Neuron (in vitro differentiated cells): ENCODE results near the gene SORCS3.

Source experiments
- H2AFZ ChIP-seq: one replicate; pipeline ENCODE4 v1.6.1; 2013; ENCODE audit warnings: low read depth, mild to moderate bottlenecking, inconsistent platforms, low read length, moderate library complexity
- H3K27me3 ChIP-seq: one replicate; pipeline ENCODE4 v1.6.1; 2013; ENCODE audit warnings: low read length; ENCODE audit not compliant: insufficient read depth
- H3K36me3 ChIP-seq: one replicate; pipeline ENCODE4 v1.6.1; 2013; ENCODE audit warnings: low read length; ENCODE audit not compliant: insufficient read depth
- H3K4me1 ChIP-seq: one replicate; pipeline ENCODE4 v1.6.1; 2013; ENCODE audit warnings: low read length; ENCODE audit not compliant: insufficient read depth
- H3K4me3 ChIP-seq: 2 replicates; pipeline ENCODE4 v1.5.1; 2013; ENCODE audit warnings: mild to moderate bottlenecking, low read length, moderate library complexity
- H3K9me3 ChIP-seq: one replicate; pipeline ENCODE4 v1.6.1; 2013; ENCODE audit warnings: low read length

SORCS3 gene

GRCh38 chr10:105161149-105161548 is 520.1 kb downstream of the SORCS3 start:
- no peaks in the 10 kb centered on the region for H3K36me3 ChIP-seq
- peaks cover 5% of the 10 kb centered on the region for H3K4me1 ChIP-seq
- no peak overlapping the region for H2AFZ ChIP-seq
- no peaks in the 10 kb centered on the region for H3K27me3 ChIP-seq
- no peak overlapping the region for H3K4me3 ChIP-seq
- H3K9me3 ChIP-seq: no peaks in the 10 kb centered on the region

GRCh38 chr10:105161767-105162166 is 520.7 kb downstream of the SORCS3 start:
- H3K9me3 ChIP-seq: no peaks in the 10 kb centered on the region
- no peaks in the 10 kb centered on the region for H3K27me3 ChIP-seq
- no peak overlapping the region for H3K4me3 ChIP-seq
- H3K36me3 ChIP-seq: no peaks in the 10 kb centered on the region
- peaks cover 5% of the 10 kb centered on the region for H3K4me1 ChIP-seq
- no peak overlapping the region for H2AFZ ChIP-seq

GRCh38 chr10:105170521-105170920 is 529.4 kb downstream of the SORCS3 start:
- Histone ChIP-seq H2AFZ (no peak overlapping the region), H3K9me3 (no peaks in the 10 kb centered on the region), H3K4me1 (no peaks in the 10 kb centered on the region), H3K36me3 (no peaks in the 10 kb centered on the region), H3K4me3 (no peak overlapping the region), H3K27me3 (no peaks in the 10 kb centered on the region)

GRCh38 chr10:105171945-105172344 is 530.9 kb downstream of the SORCS3 start:
- no peaks in the 10 kb centered on the region for H3K9me3 ChIP-seq
- no peaks in the 10 kb centered on the region for H3K36me3 ChIP-seq
- H2AFZ ChIP-seq: no peak overlapping the region

GRCh38 chr10:105181626-105182025 is 540.5 kb downstream of the SORCS3 start:
- Histone ChIP-seq H3K36me3 (no peaks in the 10 kb centered on the region), H3K9me3 (no peaks in the 10 kb centered on the region), H3K27me3 (no peaks in the 10 kb centered on the region), H2AFZ (no peak overlapping the region), H3K4me1 (no peaks in the 10 kb centered on the region), H3K4me3 (no peak overlapping the region)

More at GRCh38 chr10:105171945-105172344, 530.9 kb downstream of the SORCS3 start:
- Histone ChIP-seq H3K4me1 (no peaks in the 10 kb centered on the region), H3K4me3 (no peak overlapping the region), H3K27me3 (no peaks in the 10 kb centered on the region)

- Histone ChIP-seq H3K9me3 (no peaks in the 10 kb centered on the region), H3K27me3 (no peaks in the 10 kb centered on the region), H2AFZ (no peak overlapping the region), H3K4me3 (no peak overlapping the region), H3K36me3 (no peaks in the 10 kb centered on the region), H3K4me1 (no peaks in the 10 kb centered on the region)
Observed at GRCh38 chr10:105183536-105183935, 542.4 kb downstream of the SORCS3 start.

- H3K4me3 ChIP-seq: no peak overlapping the region
- no peaks in the 10 kb centered on the region for H3K4me1 ChIP-seq
- no peaks in the 10 kb centered on the region for H3K36me3 ChIP-seq
- no peaks in the 10 kb centered on the region for H3K9me3 ChIP-seq
- no peaks in the 10 kb centered on the region for H3K27me3 ChIP-seq
- no peak overlapping the region for H2AFZ ChIP-seq
Observed at GRCh38 chr10:105185161-105185560, 544.1 kb downstream of the SORCS3 start.

- no peaks in the 10 kb centered on the region for H3K4me1 ChIP-seq
- no peaks in the 10 kb centered on the region for H3K27me3 ChIP-seq
- H3K9me3 ChIP-seq: no peaks in the 10 kb centered on the region
- no peaks in the 10 kb centered on the region for H3K36me3 ChIP-seq
- no peak overlapping the region for H3K4me3 ChIP-seq
- H2AFZ ChIP-seq: no peak overlapping the region
Observed at GRCh38 chr10:105187243-105187642, 546.2 kb downstream of the SORCS3 start.

- Histone ChIP-seq H3K9me3 (no peaks in the 10 kb centered on the region), H2AFZ (no peak overlapping the region), H3K4me3 (no peak overlapping the region), H3K27me3 (no peaks in the 10 kb centered on the region), H3K36me3 (no peaks in the 10 kb centered on the region), H3K4me1 (no peaks in the 10 kb centered on the region)
Observed at GRCh38 chr10:105188737-105189462, 547.8 kb downstream of the SORCS3 start.

- no peaks in the 10 kb centered on the region for H3K4me1 ChIP-seq
- H3K4me3 ChIP-seq: no peak overlapping the region
- no peaks in the 10 kb centered on the region for H3K36me3 ChIP-seq
- H3K27me3 ChIP-seq: no peaks in the 10 kb centered on the region
- H3K9me3 ChIP-seq: no peaks in the 10 kb centered on the region
- H2AFZ ChIP-seq: no peak overlapping the region
Observed at GRCh38 chr10:105189463-105189800, 548.3 kb downstream of the SORCS3 start.

GRCh38 chr10:105192146-105192545 is 551.1 kb downstream of the SORCS3 start:
- Histone ChIP-seq H3K36me3 (no peaks in the 10 kb centered on the region), H3K27me3 (no peaks in the 10 kb centered on the region), H3K4me3 (no peak overlapping the region)

GRCh38 chr10:105192861-105193260 is 551.8 kb downstream of the SORCS3 start:
- Histone ChIP-seq H3K27me3 (no peaks in the 10 kb centered on the region), H3K4me3 (no peak overlapping the region), H3K4me1 (no peaks in the 10 kb centered on the region), H2AFZ (no peak overlapping the region), H3K36me3 (no peaks in the 10 kb centered on the region), H3K9me3 (no peaks in the 10 kb centered on the region)

More at GRCh38 chr10:105192146-105192545, 551.1 kb downstream of the SORCS3 start:
- Histone ChIP-seq H3K4me1 (no peaks in the 10 kb centered on the region), H2AFZ (no peak overlapping the region), H3K9me3 (no peaks in the 10 kb centered on the region)

GRCh38 chr10:105195831-105196230 is 554.7 kb downstream of the SORCS3 start:
- Histone ChIP-seq H3K4me1 (no peaks in the 10 kb centered on the region), H3K27me3 (no peaks in the 10 kb centered on the region), H3K9me3 (no peaks in the 10 kb centered on the region), H3K4me3 (no peak overlapping the region), H3K36me3 (no peaks in the 10 kb centered on the region), H2AFZ (no peak overlapping the region)
